ENCODE results near the gene SPAG6.

DNA sequence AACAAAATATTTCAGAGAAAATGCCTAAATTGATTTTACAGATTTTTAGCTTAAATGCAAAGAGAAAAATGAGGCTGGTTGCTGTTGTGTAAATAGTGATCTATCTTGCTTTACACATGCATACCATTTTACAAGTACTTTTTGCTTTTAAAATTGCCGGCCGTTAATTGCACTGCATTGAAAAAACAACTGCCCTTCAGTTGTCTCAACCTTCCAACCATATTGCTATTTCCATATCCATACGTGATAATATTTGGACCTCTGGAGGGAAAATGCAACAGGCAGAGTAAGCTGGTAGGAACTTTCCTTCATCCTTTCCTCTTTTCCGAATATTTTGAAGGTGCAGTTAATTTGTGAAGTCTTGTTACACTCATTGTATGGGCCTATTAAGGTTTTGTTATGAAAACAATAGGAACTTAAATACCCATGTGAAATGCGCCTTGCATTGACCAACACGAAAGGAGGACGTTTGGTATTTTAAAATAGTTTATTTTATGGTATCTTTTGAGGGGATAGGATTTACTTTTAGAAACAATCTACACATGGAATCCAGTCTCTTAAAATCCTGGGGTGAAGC lies 13.1 kb upstream of the SPAG6 start:
- TF ChIP-seq, protein P1, sequence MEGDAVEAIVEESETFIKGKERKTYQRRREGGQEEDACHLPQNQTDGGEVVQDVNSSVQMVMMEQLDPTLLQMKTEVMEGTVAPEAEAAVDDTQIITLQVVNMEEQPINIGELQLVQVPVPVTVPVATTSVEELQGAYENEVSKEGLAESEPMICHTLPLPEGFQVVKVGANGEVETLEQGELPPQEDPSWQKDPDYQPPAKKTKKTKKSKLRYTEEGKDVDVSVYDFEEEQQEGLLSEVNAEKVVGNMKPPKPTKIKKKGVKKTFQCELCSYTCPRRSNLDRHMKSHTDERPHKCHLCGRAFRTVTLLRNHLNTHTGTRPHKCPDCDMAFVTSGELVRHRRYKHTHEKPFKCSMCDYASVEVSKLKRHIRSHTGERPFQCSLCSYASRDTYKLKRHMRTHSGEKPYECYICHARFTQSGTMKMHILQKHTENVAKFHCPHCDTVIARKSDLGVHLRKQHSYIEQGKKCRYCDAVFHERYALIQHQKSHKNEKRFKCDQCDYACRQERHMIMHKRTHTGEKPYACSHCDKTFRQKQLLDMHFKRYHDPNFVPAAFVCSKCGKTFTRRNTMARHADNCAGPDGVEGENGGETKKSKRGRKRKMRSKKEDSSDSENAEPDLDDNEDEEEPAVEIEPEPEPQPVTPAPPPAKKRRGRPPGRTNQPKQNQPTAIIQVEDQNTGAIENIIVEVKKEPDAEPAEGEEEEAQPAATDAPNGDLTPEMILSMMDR (IDR thresholded peaks at IDR 0.05 in 2 of 3, conservative IDR thresholded peaks at IDR 0.05 in 1 of 3; ENCODE audit: insufficient read depth in 2 of 3, low read depth in 1 of 3, low read length in 3 of 3): no peak
- no peak for TF ChIP-seq ZNF561 (CRISPR knock-in tag; conservative IDR thresholded peaks at IDR 0.05)
- TF ChIP-seq CBX2 (IDR thresholded peaks at IDR 0.05; ENCODE audit: insufficient read depth, low read length, poor library complexity, severe bottlenecking): no peak
- TF ChIP-seq GTF2F1 (IDR thresholded peaks at IDR 0.05; ENCODE audit: low read depth, low read length): no peak
- TF ChIP-seq POLR2A (conservative IDR thresholded peaks at IDR 0.05): no peak
- no peak for TF ChIP-seq YBX1 (IDR thresholded peaks at IDR 0.05)
- no peak for TF ChIP-seq ZNF134 (CRISPR knock-in tag; conservative IDR thresholded peaks at IDR 0.05)
- TF ChIP-seq KLF13 (tag; IDR thresholded peaks at IDR 0.05; ENCODE audit: borderline replicate concordance, low read depth): no peak
- TF ChIP-seq RBM39 (optimal IDR thresholded peaks at IDR 0.05; ENCODE audit: low read depth, low read length): no peak
- TF ChIP-seq, protein P2, sequence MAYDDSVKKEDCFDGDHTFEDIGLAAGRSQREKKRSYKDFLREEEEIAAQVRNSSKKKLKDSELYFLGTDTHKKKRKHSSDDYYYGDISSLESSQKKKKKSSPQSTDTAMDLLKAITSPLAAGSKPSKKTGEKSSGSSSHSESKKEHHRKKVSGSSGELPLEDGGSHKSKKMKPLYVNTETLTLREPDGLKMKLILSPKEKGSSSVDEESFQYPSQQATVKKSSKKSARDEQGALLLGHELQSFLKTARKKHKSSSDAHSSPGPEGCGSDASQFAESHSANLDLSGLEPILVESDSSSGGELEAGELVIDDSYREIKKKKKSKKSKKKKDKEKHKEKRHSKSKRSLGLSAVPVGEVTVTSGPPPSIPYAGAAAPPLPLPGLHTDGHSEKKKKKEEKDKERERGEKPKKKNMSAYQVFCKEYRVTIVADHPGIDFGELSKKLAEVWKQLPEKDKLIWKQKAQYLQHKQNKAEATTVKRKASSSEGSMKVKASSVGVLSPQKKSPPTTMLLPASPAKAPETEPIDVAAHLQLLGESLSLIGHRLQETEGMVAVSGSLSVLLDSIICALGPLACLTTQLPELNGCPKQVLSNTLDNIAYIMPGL (CRISPR knock-in tag; IDR thresholded peaks at IDR 0.05): no peak
